GM18519 (cell line): ENCODE results near the gene VGF.
A peak's percentile ranks its signal among the peaks of the same experiment; 100 is the strongest.
"Not testable (repeated sequence)": the region's sequence is repeated elsewhere in the genome, so short reads cannot be mapped to it uniquely, and the experiment has no call there.

Experiments
- ATAC-seq: cut with Tn5 transposase; IDR thresholded peaks from one replicate; pipeline ENCODE4 v1.9.1; 2021; ENCODE audit warnings: mild to moderate bottlenecking, moderate library complexity; ENCODE audit not compliant: unreplicated experiment, low FRiP score

VGF gene

DNA sequence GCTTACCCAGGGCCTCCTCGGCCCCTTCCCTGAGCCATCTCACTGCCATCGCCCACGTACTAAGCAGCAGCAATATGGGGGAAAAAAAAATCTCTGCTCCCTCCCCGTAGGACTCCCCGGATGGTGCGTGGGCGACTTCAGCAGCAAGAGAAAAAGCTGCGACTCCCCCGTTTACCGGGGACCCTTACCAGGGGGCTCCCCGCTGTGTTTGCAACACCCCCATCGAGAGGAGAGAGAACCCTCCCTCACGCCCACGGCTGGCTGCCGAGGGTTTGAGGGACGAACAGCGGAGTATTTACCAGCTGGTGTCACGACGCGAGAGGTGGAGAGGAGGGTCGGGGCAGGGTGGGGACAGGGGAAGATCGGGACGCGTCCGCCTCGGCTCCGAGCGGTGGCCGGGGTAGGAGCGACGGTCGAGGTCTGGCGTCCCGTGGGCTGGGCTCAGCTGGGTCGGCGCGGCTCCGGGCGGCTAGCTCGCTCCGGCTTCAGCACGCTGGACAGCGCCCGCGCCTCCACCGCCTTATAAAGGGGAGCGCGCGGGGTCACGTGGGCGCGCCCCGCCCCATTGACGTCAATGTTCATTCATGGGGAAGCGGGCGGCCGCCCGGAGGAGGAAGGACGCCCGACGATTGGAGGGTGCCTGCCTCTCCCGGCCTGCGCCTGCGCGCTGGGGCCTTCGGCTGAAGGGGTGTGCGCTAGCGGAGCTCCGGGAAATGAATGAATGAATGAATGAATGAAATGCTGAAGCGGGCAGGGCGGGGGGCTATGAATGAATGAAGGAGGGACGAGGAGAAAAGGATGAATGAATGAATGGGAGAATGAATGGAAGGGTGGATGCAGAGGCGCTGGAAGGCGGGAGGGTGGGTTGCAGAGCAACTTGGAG lies at the start of gene VGF:
Gene VGF (minus strand): TSS at position 495 of the 883 bp plus-strand sequence. CDS start 726 bp downstream, outside the sequence.
- peak; percentile 60 for ATAC-seq

DNA sequence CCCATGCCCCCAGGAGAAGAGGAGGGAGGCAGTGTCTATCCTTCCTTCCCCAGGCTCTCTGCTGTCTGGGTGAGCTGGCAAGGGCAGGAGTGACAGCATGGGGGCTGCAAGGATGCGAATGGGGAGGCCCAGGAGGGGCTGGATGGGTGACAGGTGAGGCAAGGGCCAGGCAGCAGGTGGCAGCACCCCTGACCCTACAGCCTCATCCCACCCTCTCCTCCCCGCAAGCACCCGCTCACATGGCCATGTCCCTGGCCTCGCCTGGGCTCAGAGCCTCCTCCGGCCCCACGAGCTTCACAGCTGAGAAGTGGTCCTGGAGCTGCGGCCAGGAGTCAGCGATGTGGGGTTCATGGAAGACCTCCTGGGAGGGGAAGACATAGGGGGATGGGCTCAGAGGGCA lies 46.6 kb upstream of the VGF start:
- ATAC-seq, result no peak

DNA sequence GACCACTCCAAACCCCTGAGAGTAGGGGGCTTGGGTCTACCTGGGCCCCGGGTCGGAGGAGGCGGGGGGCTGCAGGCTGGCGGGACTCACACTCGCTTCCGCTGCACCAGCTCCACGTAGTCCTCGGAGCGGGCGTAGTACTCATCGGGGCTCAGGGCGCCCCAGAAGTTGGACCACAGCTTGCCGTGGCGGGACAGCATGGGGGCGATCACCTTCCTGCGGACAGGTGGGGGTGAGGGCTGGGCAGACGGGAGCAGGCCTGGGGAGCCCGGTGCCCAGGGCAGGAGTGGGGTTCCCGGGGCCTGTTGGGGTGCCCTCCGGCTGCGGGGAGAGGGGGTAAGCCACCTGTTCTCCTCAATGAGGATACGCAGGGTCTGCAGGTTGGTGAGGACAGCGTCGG lies 46.1 kb upstream of the VGF start:
- no peak for ATAC-seq

DNA sequence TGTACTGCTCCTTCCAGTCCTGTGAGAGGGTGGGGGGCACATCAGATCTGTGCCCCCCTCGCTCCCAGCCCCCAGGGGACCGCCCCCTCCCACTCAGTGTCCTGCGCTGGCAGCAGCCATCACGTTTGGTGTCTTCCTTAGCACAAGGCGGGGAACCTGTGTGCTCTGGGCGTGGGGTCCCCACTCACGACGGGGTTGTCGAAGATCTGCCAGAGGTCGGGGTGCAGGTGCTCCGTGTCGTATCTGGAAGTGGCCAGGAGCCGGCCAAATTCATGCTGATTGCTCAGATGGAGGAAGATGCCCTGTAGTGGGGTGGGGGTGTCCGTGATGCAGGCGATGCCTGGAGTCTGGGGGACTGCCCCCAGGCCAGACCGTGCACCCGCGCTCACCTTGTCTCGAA lies 44.8 kb upstream of the VGF start:
- no peak for ATAC-seq

DNA sequence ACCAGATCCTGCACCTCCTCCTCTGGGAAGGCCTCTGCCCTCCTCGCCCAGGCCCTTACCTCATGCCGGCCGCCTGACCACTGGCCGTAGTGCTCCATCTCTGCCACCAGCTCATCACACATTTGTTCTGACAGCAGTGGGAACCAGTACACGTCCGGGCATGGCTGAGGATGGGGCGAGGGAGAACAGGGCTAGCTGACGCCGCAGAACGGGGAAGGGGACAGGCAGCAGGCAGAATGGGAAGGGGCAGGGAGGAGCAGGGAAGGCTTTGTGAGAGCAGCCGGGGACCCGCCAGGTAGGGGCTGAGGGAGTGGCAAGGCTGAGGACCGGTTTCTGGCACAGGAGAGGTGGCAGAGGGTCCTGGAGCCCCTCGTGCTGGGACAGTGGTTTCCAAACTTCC lies 43.4 kb upstream of the VGF start:
- no peak for ATAC-seq

DNA sequence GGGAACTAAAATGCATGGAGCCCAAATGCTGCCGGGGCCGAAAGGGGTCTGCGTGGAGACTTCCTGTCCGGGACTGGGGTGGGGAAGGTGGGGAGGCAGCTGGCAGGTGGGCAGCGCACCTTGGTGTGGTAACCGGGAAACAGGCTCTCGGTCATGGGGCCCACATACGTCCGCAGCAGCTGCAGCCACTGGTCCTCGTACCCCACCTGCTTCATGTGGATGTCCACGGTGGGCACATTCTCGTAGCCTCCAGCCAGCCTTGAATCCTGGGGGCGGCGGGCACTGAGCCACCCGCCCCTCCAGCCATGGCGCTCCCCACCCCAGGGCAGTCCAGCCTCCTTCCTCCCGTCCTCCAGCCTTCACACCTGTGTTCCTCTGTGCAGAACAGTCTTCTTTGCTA lies 42.1 kb upstream of the VGF start:
- no peak for ATAC-seq

DNA sequence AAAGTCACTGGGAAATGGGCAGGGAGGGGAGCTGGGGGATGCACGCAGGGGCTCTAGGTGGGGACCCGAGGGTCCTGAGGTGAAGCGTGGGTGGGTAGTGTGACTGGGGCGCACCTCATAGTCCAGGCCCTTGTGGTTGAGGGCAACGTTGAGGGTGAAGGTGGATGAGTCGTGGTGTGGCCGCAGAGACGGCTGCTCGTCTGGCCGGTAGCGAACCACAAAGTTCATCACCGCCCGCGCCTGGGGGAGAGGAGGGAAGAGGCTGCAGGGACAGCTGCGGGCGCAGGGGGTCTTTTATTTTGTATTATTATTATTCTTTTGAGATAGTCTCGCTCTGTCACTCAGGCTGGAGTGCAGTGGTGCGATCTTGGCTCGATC lies 41.3 kb upstream of the VGF start:
- no peak for ATAC-seq

DNA sequence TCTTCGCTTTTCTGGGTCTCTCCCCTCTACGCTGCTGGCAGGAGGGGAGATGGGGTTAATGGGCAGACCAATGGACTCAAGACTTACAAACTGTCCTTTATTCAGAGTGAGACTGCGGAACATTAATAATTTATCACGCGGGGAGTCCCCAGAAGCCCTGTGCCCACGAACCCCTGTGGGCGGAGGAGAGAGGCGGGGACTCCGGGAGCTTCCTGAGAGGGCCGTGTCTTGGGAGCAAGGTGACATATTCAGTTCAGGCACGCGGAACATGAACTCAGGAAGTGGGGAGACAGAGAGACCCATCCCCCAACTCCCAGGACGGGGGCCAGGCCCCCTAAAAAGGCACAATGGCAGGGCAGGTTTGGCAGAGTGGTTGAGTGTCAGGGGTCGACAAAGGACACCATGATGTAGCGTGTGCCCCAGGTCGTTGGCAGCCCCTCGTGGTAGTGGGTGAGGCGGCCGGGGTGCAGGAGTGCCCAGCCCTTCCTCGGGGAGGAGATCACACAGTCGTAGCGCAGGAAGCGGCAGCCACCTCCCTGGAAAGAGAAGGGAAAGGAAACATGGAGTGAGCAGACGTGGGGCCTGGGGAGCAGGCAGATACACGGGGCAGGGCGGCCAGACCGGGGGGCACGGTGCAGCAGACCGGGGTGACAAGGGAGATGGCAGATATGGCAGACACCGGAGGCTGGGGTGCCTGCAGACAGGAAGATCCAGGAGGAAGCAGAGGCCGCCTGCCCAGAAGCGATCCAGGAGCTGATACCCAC lies 40.7 kb upstream of the VGF start:
- no peak for ATAC-seq

DNA sequence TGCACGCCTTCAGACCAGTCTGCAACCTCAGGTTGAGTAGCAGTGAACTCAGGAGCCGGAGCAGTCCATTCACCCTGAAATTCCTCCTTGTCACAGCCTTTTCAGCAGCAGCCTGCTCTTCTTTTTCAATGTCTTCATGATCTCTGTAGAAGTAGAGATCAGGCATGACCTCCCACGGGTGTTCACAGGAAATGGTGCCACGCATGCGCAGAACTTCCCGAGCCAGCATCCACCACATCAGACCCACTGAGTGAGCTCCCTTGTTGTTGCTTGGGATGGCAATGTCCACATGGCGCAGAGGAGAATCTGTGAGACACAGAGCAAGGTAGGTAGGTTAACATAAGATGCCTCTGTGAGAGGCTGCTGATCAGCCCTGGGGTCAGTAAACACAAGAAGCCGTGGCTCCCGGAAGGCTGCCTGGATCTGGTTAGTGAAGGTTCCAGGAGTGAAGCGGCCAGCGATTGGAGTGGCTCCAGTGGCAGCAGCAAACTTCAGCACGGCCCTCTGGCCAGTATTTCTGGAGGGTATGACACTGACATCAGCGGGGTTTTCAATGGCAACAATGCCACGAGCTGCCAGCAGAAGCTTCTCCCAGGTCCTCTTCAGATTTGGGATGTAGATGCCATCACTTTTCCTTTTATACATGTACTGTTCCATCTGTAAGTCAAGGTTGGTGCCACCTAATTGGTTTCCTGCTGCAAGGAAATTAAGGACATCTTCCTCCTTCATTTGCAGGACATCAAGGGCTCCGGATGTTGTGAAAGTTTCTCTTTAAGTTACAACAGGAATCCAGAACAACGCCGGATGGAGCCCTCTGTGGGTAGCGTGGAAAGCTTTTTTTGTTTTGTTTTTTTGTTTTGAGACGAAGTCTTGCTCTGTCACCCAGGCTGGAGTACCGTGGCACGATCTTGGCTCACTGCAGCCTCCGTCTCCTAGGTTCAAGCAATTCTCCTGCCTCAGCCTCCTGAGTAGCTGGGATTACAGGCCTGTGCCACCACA lies 38.7 kb upstream of the VGF start:
- not testable (repeated sequence) for ATAC-seq

DNA sequence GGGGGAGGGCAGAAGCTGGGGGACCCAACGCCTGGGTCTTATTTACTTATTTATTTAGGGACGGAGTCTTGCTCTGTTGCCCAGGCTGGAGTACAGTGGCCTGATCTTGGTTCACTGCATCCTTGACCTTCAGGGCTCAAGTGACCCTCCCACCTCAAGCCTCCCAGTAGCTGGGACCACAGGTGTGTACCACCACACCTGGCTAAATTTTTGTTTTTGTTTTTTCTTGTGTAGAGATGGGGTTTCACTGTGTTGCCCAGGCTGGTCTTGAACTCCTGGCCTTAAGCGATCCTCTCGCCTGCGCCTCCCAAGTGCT lies 37.2 kb upstream of the VGF start:
- no peak for ATAC-seq

DNA sequence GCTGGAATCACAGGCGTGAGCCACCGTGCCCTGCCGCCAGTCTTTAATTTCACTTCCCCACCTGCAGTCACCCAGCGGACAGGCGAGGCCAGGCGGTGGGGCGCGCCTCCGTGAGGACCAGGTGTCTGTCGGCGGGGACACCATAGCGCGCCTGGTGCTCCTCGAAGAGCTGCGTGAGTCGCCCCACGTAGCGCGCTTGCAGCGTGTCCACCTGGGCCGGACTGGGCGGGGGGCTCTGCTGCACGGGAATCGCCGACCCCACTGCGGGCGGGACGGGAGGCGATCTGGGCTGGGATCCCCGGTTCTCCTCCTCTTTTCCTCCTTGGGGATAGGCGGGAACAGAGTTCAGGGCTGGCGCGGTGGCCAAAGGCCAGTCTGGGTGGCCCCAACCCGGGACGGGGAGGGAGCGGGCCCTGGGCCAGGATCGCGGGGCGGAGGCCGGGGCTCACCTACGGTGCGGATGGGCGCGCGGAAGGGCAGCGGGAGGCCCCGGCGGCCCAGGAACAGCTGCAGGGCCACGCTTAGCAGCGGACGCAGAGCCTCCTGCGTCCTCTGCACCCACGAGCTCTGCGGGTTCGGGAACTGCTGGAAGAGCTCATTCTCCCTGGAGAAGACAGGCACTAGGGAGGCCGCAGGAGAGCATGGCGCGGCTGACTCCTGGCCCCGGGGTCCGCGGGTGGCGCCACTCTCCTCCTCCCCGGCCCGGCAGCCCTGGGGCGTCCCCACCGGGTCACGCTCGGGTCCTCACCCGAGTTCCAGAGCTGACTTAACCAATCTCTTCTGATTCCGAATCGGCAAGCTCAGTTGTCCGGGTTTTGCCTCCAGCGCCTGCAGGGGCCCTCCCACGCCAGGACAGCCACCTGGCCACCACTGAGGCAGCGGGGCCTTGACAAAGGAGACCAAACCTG lies 36.6 kb upstream of the VGF start:
- no peak for ATAC-seq

DNA sequence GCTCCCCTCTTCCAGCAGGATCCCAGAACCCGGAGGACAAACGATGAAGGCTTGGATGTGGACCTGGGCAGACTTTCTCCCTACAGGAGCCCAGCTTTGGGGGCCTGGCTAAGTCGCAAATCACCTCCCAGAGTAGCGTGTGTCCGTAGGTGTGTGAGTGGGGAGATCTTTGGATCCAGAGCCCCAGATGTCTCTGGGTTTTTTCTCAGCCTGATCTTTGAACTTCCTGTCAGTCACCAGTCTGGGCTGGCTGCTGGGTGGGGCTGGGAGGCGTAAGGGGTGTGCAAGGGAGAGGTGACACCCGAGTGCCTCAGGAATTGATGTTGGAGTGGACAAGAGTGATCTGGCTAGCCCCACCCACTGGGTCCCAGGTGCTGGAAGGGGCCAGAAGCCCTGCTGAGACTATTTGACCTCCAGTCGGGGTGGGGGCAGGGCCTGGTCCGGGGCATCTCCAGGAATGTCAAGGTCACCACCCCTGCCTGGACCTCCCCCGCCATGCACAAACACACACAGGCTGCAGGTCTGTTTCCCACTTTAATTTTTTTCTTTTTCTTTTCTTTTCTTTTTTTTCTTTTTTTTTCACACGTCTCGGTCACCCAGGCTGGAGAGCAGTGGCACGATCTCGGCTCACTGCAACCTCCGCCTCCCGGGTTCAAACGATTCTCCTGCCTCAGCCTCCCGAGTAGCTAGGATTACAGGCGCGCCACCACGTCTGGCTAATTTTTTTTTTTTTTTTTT lies 35.7 kb upstream of the VGF start, which contains the start of gene MOGAT3:
Gene MOGAT3 (minus strand): TSS at position 175 of the 738 bp plus-strand sequence. CDS start 182 bp downstream, outside the sequence.
- no peak for ATAC-seq

DNA sequence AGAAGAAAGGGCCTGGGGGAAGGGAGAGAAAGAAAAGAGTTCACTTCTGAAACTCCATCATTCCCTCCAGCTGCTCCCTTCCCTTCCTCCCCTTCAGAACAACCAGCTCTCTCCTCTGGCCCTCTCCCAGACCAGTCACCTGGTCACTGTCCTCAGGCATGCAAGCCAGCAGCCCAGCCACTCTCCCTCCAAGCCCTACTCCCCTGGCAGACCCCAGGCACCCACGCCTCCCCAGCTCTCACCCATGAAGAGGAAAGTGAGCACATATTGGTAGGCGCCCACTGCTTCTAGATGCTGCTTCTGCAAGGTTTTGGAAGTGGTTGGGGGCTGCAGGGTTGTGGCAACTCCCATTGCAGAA lies 35.1 kb upstream of the VGF start:
- no peak for ATAC-seq

DNA sequence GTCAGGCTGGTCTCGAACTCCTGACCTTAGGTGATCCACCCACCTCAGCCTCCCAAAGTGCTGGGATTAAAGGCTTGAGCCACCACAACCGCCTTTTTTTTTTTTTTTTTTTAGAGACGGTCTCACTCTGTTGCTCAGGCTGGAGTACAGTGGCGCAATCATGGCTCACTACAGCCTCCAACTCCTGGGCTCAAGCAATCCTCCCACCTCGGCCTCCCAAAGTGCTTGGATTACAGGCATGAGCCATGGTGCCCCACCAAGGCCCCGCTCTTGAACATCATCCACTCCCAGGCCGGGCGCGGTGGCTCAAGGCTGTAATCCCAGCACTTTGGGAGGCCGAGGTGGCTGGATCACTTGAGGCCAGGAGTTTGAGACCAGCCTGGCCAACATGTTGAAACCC lies 34.2 kb upstream of the VGF start:
- not testable (repeated sequence) for ATAC-seq

DNA sequence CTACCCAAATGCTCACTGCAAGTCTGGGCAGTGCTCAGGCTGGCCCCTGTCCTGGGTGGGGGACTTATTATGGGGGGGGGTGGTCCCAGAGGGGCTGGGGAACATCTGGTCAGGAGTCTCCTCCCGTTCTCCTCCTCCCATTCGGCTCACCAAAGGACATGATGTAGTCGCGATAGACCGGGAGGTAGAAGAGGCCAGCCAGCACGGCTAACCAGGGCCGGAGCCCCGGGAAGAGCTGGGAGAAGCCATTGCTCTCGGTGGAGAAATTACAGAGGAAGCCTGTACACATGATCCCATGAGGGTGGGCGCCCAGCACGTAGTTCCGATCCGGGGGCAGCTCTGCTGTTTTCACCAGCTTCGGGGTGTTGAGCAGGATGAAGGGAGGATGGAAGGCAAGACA lies 33.1 kb upstream of the VGF start:
- no peak for ATAC-seq

DNA sequence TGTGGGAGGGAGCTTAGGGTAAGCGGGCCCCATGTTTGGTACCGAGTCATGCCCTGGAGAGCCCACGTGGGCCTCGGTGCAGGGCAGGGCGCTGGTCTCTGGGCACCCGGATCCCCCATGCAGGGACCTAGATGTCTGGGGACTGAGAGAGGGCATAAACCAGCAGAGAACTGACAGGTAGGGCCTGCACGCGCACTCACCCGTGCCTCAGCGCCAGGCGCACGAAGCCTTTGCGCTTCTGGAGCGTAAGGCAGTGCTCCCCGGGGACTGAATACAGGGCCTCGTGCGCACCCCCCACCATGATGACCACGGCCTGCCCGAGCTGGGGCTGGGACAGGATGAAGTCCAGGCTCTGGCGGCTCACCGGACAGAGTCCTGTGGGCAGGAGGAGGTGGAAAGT lies 32.6 kb upstream of the VGF start:
- no peak for ATAC-seq

DNA sequence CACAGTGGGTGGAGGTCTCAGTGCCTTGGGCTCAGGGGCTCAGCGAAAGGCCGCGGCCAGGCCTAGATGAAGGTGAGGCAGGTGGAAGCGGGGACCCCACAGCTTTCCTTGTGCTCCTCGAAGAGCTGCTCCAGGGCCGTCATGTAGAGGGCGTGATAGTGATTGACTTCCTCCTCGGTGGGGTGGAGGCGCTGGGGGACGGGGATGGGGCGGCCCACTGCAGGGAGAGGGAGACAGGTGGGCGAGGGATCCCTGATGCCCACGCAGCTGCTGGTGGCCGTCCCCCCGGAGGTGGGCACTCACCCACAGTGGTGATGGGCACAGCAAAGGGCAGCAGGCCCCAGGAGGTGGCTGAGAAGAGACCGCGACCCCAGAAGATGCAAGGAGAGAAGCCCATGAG lies 30.5 kb upstream of the VGF start:
- ATAC-seq, result no peak

DNA sequence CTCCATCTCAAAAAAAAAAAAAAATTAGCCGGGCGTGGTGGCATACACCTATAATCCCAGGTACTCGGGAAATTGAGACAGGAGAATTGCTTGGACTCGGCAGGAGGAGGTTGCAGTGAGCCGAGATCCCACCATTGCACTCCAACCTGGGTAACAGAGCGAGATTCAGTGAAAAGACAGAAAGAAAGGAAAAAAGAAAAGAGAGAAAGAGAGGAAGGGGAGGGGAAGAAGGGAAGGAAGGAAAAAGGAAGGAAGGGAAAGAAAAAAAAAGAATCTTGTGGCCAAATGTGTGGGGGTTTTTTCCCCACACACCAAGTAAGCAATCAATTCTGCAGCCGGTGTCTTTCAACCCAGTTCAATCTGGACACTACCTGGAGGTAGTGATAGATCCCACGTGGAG lies 23.7 kb upstream of the VGF start:
- no peak for ATAC-seq

DNA sequence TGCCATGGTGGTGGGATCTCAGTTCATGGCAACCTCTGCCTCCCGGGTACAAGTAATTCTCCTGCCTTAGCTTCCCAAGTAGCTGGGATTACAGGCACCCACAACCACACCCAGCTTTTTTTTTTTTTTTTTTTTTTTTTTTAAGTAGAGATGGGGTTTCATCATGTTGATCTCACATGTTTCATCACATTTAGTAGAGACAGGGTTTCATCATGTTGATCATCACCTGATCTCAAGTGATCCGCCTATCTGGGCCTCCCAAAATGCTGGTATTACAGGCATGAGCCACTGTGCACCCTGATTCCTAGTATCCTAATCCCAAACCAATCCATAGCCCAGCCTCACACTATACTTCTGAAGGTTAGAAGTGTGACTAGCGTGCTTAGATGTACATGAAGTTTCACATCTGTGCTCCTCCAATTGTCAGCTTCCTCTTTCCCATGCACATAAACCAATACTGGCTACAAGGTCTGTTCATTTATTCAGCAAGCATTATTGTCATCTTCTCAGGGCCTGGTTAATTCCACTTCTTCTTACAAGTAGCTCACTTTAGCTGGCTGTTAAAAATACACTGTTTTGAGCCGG lies 21.6 kb upstream of the VGF start:
- ATAC-seq, result no peak
